Measurements from ENCODE around the gene XYLT1. TPM values are rescaled to one million over a fixed set of nuclear protein-coding genes. Genes with fewer than 3 reads are reported as not detected.

The XYLT1 gene
- total RNA-seq, 6 experiments from 2014 or later: 0.48 to 2.0 (median 0.59) TPM

GRCh38 chr16:17515421-17516210 is 44.9 kb upstream of the XYLT1 start:
- no peak for DNase-seq
- 58% methylated on average over 7 of the region's 10 CpGs for WGBS (ENCODE audit: insufficient coverage, low coverage, low lambda C conversion rate, missing lambda C conversion rate)
- Histone ChIP-seq H3K9me3 (no peaks in the 10 kb centered on the region), H3K4me1 (no peaks in the 10 kb centered on the region), H3K36me3 (no peaks in the 10 kb centered on the region), H3K27me3 (no peaks in the 10 kb centered on the region), H3K4me3 (no peak overlapping the region), H3K27ac (no peak overlapping the region)
- intact Hi-C loops (cut with DNase I): no loop called here
- ATAC-seq: no peak
- TF ChIP-seq CTCF (IDR thresholded peaks at IDR 0.05): no peak
- TF ChIP-seq POLR2A (IDR thresholded peaks at IDR 0.05): no peak

- ATAC-seq (no peak), DNase-seq (no peak)
- Histone ChIP-seq H3K36me3 (no peaks in the 10 kb centered on the region), H3K9me3 (no peaks in the 10 kb centered on the region), H3K27ac (no peak overlapping the region), H3K4me1 (no peaks in the 10 kb centered on the region), H3K27me3 (no peaks in the 10 kb centered on the region), H3K4me3 (no peak overlapping the region)
- 17% methylated on average over 5 of the region's 6 CpGs for WGBS (ENCODE audit: insufficient coverage, low coverage, low lambda C conversion rate, missing lambda C conversion rate)
- intact Hi-C loops (cut with DNase I): no loop called here
- TF ChIP-seq POLR2A (IDR thresholded peaks at IDR 0.05) (no peak), CTCF (IDR thresholded peaks at IDR 0.05) (no peak)
Observed at GRCh38 chr16:17512636-17513220, 42.0 kb upstream of the XYLT1 start.

- no peaks in the 10 kb centered on the region for H3K27me3 ChIP-seq
- H3K36me3 ChIP-seq: no peaks in the 10 kb centered on the region
- DNase-seq: no peak
- intact Hi-C loops (cut with DNase I): no loop called here
- no peaks in the 10 kb centered on the region for H3K4me1 ChIP-seq
- no peak for ATAC-seq
- TF ChIP-seq POLR2A (IDR thresholded peaks at IDR 0.05): no peak
- TF ChIP-seq CTCF (IDR thresholded peaks at IDR 0.05): no peak
- H3K9me3 ChIP-seq: no peaks in the 10 kb centered on the region
- no peak overlapping the region for H3K4me3 ChIP-seq
- H3K27ac ChIP-seq: no peak overlapping the region
Observed at GRCh38 chr16:17511340-17511739, 40.6 kb upstream of the XYLT1 start.

GRCh38 chr16:17510567-17510966 is 39.8 kb upstream of the XYLT1 start:
- DNase-seq (no peak), ATAC-seq (no peak)
- Histone ChIP-seq H3K4me3 (no peak overlapping the region), H3K27ac (no peak overlapping the region), H3K27me3 (no peaks in the 10 kb centered on the region), H3K36me3 (no peaks in the 10 kb centered on the region), H3K9me3 (no peaks in the 10 kb centered on the region), H3K4me1 (no peaks in the 10 kb centered on the region)
- intact Hi-C loops (cut with DNase I): no loop called here
- WGBS (ENCODE audit: insufficient coverage, low coverage, low lambda C conversion rate, missing lambda C conversion rate): 79% methylated on average over 3 of the region's 3 CpGs
- TF ChIP-seq POLR2A (IDR thresholded peaks at IDR 0.05): no peak
- TF ChIP-seq CTCF (IDR thresholded peaks at IDR 0.05): no peak
